Progenitor cell of endocrine pancreas (in vitro differentiated cells): Measurements from ENCODE around the gene ZFAND3. TPM values are rescaled to one million over a fixed set of nuclear protein-coding genes. Genes with fewer than 3 reads are reported as not detected.

Experiments
- DNase-seq: peaks from one replicate; pipeline ENCODE4 v3.0.0; 2021; ENCODE audit warnings: low spot score; ENCODE audit not compliant: unreplicated experiment
- H3K27ac Mint-ChIP-seq: 2 replicates; pipeline ENCODE4 v1.8.0; 2021; ENCODE audit warnings: mild to moderate bottlenecking, moderate library complexity, mixed read lengths
- H3K27me3 Mint-ChIP-seq: 2 replicates; pipeline ENCODE4 v1.8.0; 2021; ENCODE audit warnings: mixed read lengths
- H3K36me3 Mint-ChIP-seq: 2 replicates; pipeline ENCODE4 v1.8.0; 2022; ENCODE audit warnings: mixed read lengths; ENCODE audit not compliant: insufficient read depth
- H3K4me1 Mint-ChIP-seq: 2 replicates; pipeline ENCODE4 v1.8.0; 2021; ENCODE audit warnings: low read depth, mixed read lengths
- H3K4me3 Mint-ChIP-seq: 2 replicates; pipeline ENCODE4 v1.8.0; 2021; ENCODE audit warnings: low read depth, mild to moderate bottlenecking, moderate library complexity, mixed read lengths
- H3K9me3 Mint-ChIP-seq: 2 replicates; pipeline ENCODE4 v1.8.0; 2021; ENCODE audit warnings: low read depth, mixed read lengths
- CTCF ChIP-seq: fragments of 200-600 bp; sonication (generic); IDR thresholded peaks from one replicate; pipeline ENCODE4 v1.5.0; 2021; ENCODE audit warnings: antibody characterized with exemption, mild to moderate bottlenecking; ENCODE audit not compliant: unreplicated experiment
- total RNA-seq: library from RNA; stranded (reverse); gene quantifications from 2 replicates; pipeline ENCODE4 v1.2.1, GENCODE V29; 2021

Gene ZFAND3
- total RNA-seq, 1 donor from 2014 or later, result 102 TPM

GRCh38 chr6:38091613-38092012 is 272.1 kb downstream of the ZFAND3 start:
- no peak for TF ChIP-seq CTCF
- Mint-ChIP-seq H3K4me1 (peaks cover 3% of the 10 kb centered on the region), H3K9me3 (no peaks in the 10 kb centered on the region)

GRCh38 chr6:38092465-38092864 is 272.9 kb downstream of the ZFAND3 start:
- Mint-ChIP-seq H3K9me3 (no peaks in the 10 kb centered on the region), H3K4me3 (no peak overlapping the region), H3K36me3 (peaks cover 2% of the 10 kb centered on the region), H3K27me3 (no peaks in the 10 kb centered on the region), H3K27ac (no peak overlapping the region), H3K4me1 (peaks cover 4% of the 10 kb centered on the region)
- TF ChIP-seq CTCF, result no peak
- DNase-seq, result no peak

More at GRCh38 chr6:38091613-38092012, 272.1 kb downstream of the ZFAND3 start:
- no peak for DNase-seq
- no peak overlapping the region for H3K27ac Mint-ChIP-seq
- H3K27me3 Mint-ChIP-seq, result no peaks in the 10 kb centered on the region
- no peak overlapping the region for H3K4me3 Mint-ChIP-seq
- H3K36me3 Mint-ChIP-seq, result peaks cover 8% of the 10 kb centered on the region

GRCh38 chr6:38092964-38093363 is 273.4 kb downstream of the ZFAND3 start:
- no peak overlapping the region for H3K4me3 Mint-ChIP-seq

GRCh38 chr6:38095054-38095453 is 275.5 kb downstream of the ZFAND3 start:
- Mint-ChIP-seq H3K27me3 (no peaks in the 10 kb centered on the region), H3K4me3 (no peak overlapping the region), H3K9me3 (no peaks in the 10 kb centered on the region), H3K27ac (no peak overlapping the region), H3K4me1 (peaks cover 5% of the 10 kb centered on the region), H3K36me3 (peaks cover 2% of the 10 kb centered on the region)
- TF ChIP-seq CTCF, result no peak
- DNase-seq, result no peak

More at GRCh38 chr6:38092964-38093363, 273.4 kb downstream of the ZFAND3 start:
- DNase-seq, result no peak
- TF ChIP-seq CTCF, result no peak
- Mint-ChIP-seq H3K9me3 (no peaks in the 10 kb centered on the region), H3K36me3 (peaks cover 2% of the 10 kb centered on the region), H3K27me3 (no peaks in the 10 kb centered on the region), H3K4me1 (peaks cover 5% of the 10 kb centered on the region), H3K27ac (no peak overlapping the region)

GRCh38 chr6:38099221-38099620 is 279.7 kb downstream of the ZFAND3 start:
- TF ChIP-seq CTCF, result no peak
- H3K27ac Mint-ChIP-seq, result no peak overlapping the region
- H3K4me1 Mint-ChIP-seq, result peaks cover 2% of the 10 kb centered on the region
- DNase-seq, result no peak
- H3K4me3 Mint-ChIP-seq, result no peak overlapping the region
- peaks cover 6% of the 10 kb centered on the region for H3K36me3 Mint-ChIP-seq
- H3K9me3 Mint-ChIP-seq, result no peaks in the 10 kb centered on the region
- no peaks in the 10 kb centered on the region for H3K27me3 Mint-ChIP-seq
